ENCODE data around the gene ACD.

The ACD gene

GRCh38 chr16:67648764-67649407, 11.2 kb downstream of the ACD start:
- in situ Hi-C loops (cut with HindIII; ENCODE audit: low sequenced_read_pairs): no loop called here

- in situ Hi-C loops (cut with HindIII; ENCODE audit: low sequenced_read_pairs): no loop called here
Observed at GRCh38 chr16:67648088-67648763, 11.8 kb downstream of the ACD start.

GRCh38 chr16:67647681-67648080, 12.4 kb downstream of the ACD start:
- in situ Hi-C loops (cut with HindIII; ENCODE audit: low sequenced_read_pairs): no loop called here

- in situ Hi-C loops (cut with HindIII; ENCODE audit: low sequenced_read_pairs): no loop called here
Observed at GRCh38 chr16:67647111-67647651, 12.9 kb downstream of the ACD start.

GRCh38 chr16:67645397-67646121, 14.5 kb downstream of the ACD start:
- in situ Hi-C loops (cut with HindIII; ENCODE audit: low sequenced_read_pairs): no loop called here

GRCh38 chr16:67644038-67644437, 16.0 kb downstream of the ACD start:
- in situ Hi-C loops (cut with HindIII; ENCODE audit: low sequenced_read_pairs): no loop called here

GRCh38 chr16:67641779-67642708, 18.0 kb downstream of the ACD start:
- in situ Hi-C loops (cut with HindIII; ENCODE audit: low sequenced_read_pairs): no loop called here

- in situ Hi-C loops (cut with HindIII; ENCODE audit: low sequenced_read_pairs): no loop called here
Observed at GRCh38 chr16:67637625-67638024, 22.4 kb downstream of the ACD start.

GRCh38 chr16:67636713-67637112, 23.3 kb downstream of the ACD start:
- in situ Hi-C loops (cut with HindIII; ENCODE audit: low sequenced_read_pairs): no loop called here

GRCh38 chr16:67632415-67633172, 27.5 kb downstream of the ACD start:
- in situ Hi-C loops (cut with HindIII; ENCODE audit: low sequenced_read_pairs): no loop called here

GRCh38 chr16:67628216-67628615, 31.8 kb downstream of the ACD start:
- in situ Hi-C loops (cut with HindIII; ENCODE audit: low sequenced_read_pairs): no loop called here

- in situ Hi-C loops (cut with HindIII; ENCODE audit: low sequenced_read_pairs): no loop called here
Observed at GRCh38 chr16:67613808-67614207, 46.3 kb downstream of the ACD start.

GRCh38 chr16:67608364-67608763, 51.7 kb downstream of the ACD start:
- in situ Hi-C loops (cut with HindIII; ENCODE audit: low sequenced_read_pairs): no loop called here
